Temporal lobe (tissue), 1 donor: Measurements from ENCODE around the gene C6orf89. TPM values are rescaled to one million over a fixed set of nuclear protein-coding genes. Genes with fewer than 3 reads are reported as not detected.

Source experiments
- total RNA-seq: library from RNA; depleted of rRNA; stranded (reverse); fragments of >200 nt; gene quantifications from one replicate; pipeline ENCODE4 v1.2.3, GENCODE V29; 2014

C6orf89 gene
- total RNA-seq, 1 donor from 2014 or later, result 29.0 TPM

Other genes starting within 250 kb of the C6orf89 start
- gene CDKN1A, start 207.2 kb upstream of the C6orf89 start, total RNA-seq, result 2.2 TPM
- gene RAB44, start 188.1 kb upstream of the C6orf89 start, total RNA-seq, result under 0.01 TPM
- gene CPNE5, start 46.5 kb upstream of the C6orf89 start, total RNA-seq, result 12.3 TPM
- gene PPIL1, start 11.1 kb upstream of the C6orf89 start, total RNA-seq, result 40.1 TPM
- 0.25 TPM for gene PI16, start 68.8 kb downstream of the C6orf89 start, total RNA-seq
- 131 TPM for gene MTCH1, start 100.2 kb downstream of the C6orf89 start, total RNA-seq
- gene FGD2, start 119.7 kb downstream of the C6orf89 start, total RNA-seq, result 2.2 TPM